GM12891 (cell line): ENCODE measurements around the gene KRT15.
"Not testable (repeated sequence)": the region's sequence is repeated elsewhere in the genome, so short reads cannot be mapped to it uniquely, and the experiment has no call there.

Source experiments
- DNase-seq: peaks from one replicate; pipeline ENCODE4 v3.0.0; 2011; ENCODE audit warnings: low spot score; ENCODE audit not compliant: insufficient read length
- FAIRE-seq: peaks from 2 replicates; lab custom pipeline; 2011; peaks lifted over from hg19 to GRCh38; lab: Jason Lieb, UNC
- PAX5 ChIP-seq: IDR thresholded peaks from 2 replicates; pipeline ENCODE4 v1.6.1; 2011; ENCODE audit warnings: low read length, moderate library complexity, mild to moderate bottlenecking; ENCODE audit not compliant: insufficient read depth, severe bottlenecking
- POLR2A ChIP-seq: IDR thresholded peaks from 2 replicates; pipeline ENCODE4 v1.6.1; 2011; ENCODE audit warnings: low read depth, low read length, control low read depth
- POLR2AphosphoS5 ChIP-seq: IDR thresholded peaks from 2 replicates; pipeline ENCODE4 v1.6.1; 2011; ENCODE audit warnings: low read depth, low read length, control low read depth
- POU2F2 ChIP-seq: IDR thresholded peaks from 2 replicates; pipeline ENCODE4 v1.6.1; 2011; ENCODE audit warnings: low read depth, mild to moderate bottlenecking, control low read depth, low read length, moderate library complexity
- SPI1 ChIP-seq: IDR thresholded peaks from 2 replicates; pipeline ENCODE4 v1.6.1; 2011; ENCODE audit warnings: low read depth, low read length, control low read depth
- TAF1 ChIP-seq: IDR thresholded peaks from 2 replicates; pipeline ENCODE4 v1.6.1; 2011; ENCODE audit warnings: low read depth, low read length, control low read depth

The KRT15 gene

GRCh38 chr17:41545829-41546410, 27.2 kb upstream of the KRT15 start:
- FAIRE-seq = no peak
- no peak for DNase-seq
- no peak for TF ChIP-seq POLR2AphosphoS5
- TF ChIP-seq POLR2A = no peak
- TF ChIP-seq TAF1 = no peak
- no peak for TF ChIP-seq SPI1
- TF ChIP-seq PAX5 = no peak
- TF ChIP-seq POU2F2 = no peak

- TF ChIP-seq SPI1 (no peak), POU2F2 (no peak), POLR2AphosphoS5 (no peak), POLR2A (no peak), TAF1 (no peak), PAX5 (no peak)
- FAIRE-seq = no peak
- no peak for DNase-seq
Measured at GRCh38 chr17:41544935-41545334, 26.2 kb upstream of the KRT15 start.

DNA sequence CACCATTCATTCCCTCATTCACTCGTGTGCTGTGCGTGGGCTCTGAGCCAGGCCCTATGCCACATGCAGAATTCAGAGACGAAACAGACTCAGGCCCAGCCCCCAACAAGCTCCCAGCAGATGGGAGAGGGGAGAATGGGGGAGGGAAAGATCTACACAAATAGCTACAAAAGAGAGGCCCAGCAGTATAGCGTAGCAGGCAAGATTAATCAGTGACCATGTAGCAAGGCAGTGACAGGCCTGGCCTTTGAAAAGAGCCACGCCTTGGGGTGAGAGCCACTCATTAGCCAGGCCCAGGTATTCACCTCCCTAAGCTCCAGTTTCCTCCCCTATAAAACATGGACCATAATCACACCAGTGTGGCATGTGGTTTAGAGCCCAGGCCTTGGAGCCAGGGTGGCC, 25.8 kb upstream of the KRT15 start:
- TF ChIP-seq TAF1 (no peak), POLR2AphosphoS5 (no peak), POU2F2 (no peak), PAX5 (no peak), POLR2A (no peak), SPI1 (no peak)
- no peak for FAIRE-seq
- DNase-seq = no peak

DNA sequence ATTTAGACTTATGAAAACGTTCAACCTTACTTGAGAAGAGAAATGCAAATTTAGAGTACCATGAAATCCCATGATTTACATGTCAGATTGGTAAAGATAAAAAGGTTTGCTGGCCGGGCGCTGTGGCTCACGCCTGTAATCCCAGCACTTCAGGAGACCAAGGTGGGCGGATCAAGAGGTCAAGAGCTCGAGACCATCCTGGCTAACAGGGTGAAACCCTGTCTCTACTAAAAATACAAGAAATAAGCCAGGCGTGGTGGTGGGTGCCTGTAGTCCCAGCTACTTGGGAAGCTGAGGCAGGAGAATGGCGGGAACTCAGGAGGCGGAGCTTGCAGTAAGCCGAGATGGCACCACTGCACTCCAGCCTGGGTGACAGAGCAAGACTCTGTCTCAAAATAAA, 24.1 kb upstream of the KRT15 start:
- FAIRE-seq, DNase-seq: not testable (repeated sequence)

- FAIRE-seq = no peak
- DNase-seq = no peak
- TF ChIP-seq POU2F2 = no peak
- no peak for TF ChIP-seq SPI1
- no peak for TF ChIP-seq POLR2AphosphoS5
- TF ChIP-seq TAF1 = no peak
- no peak for TF ChIP-seq POLR2A
- TF ChIP-seq PAX5 = no peak
Measured at GRCh38 chr17:41542357-41542756, 23.7 kb upstream of the KRT15 start.

GRCh38 chr17:41540921-41541625, 22.4 kb upstream of the KRT15 start:
- TF ChIP-seq POU2F2 (no peak), TAF1 (no peak), SPI1 (no peak), POLR2AphosphoS5 (no peak), PAX5 (no peak), POLR2A (no peak)
- DNase-seq (no peak), FAIRE-seq (no peak)

GRCh38 chr17:41539979-41540701, 21.4 kb upstream of the KRT15 start:
- FAIRE-seq = no peak
- TF ChIP-seq TAF1 (no peak), POU2F2 (no peak), POLR2A (no peak), POLR2AphosphoS5 (no peak), SPI1 (no peak), PAX5 (no peak)

GRCh38 chr17:41539071-41539492, 20.4 kb upstream of the KRT15 start:
- FAIRE-seq (no peak), DNase-seq (no peak)
- TF ChIP-seq TAF1 (no peak), SPI1 (no peak), POLR2A (no peak), POU2F2 (no peak), POLR2AphosphoS5 (no peak), PAX5 (no peak)

More at GRCh38 chr17:41539979-41540701, 21.4 kb upstream of the KRT15 start:
- no peak for DNase-seq

DNA sequence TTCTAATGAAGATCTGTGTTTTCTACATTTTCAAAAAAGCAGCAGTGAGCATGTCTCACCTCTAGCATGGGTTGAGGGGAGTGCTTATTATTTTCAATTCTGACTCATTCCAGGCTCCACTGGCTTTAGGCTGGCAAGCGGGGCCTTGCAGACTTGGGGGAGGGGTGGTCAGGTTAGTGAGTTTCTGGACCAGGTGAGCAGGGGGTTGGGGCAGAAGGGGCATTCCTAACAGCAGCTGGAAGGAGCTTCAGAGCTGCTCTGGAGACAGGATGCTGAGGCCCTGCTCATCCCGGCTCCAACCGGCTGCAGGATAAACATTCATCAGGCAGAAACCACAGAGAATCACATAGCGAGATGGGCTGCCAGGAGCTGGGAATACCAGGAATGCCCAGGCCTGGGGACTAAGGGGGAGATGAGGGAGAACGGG, 19.9 kb upstream of the KRT15 start:
- TF ChIP-seq SPI1 (no peak), POLR2A (no peak), POLR2AphosphoS5 (no peak), TAF1 (no peak), POU2F2 (no peak), PAX5 (no peak)

More for the DNA sequence above, 19.9 kb upstream of the KRT15 start:
- no peak for DNase-seq
- FAIRE-seq = no peak
